SK-N-SH (cell line): Measurements from ENCODE around the gene BIRC5. TPM values are rescaled to one million over a fixed set of nuclear protein-coding genes. Genes with fewer than 3 reads are reported as not detected.
A peak's percentile ranks its signal among the peaks of the same experiment; 100 is the strongest.

Source experiments
- CTCF ChIA-PET: fragments of 300-600, 350-600 bp; formaldehyde crosslinking; extraction: SDS; loops from one replicate; lab custom pipeline; 2021; lab: Yijun Ruan, JAX
- POLR2A ChIA-PET: fragments of 350-600 bp; sonication (Branson Sonifier 250); formaldehyde crosslinking; extraction: SDS; loops from one replicate; lab custom pipeline; 2020; ENCODE audit warnings: antibody characterized with exemption, inconsistent platforms; lab: Yijun Ruan, JAX
- DNase-seq: peaks from one replicate; pipeline ENCODE4 v3.0.0; 2012
- H2AFZ ChIP-seq: fragments of 200-600 bp; sonication (generic); 2 replicates; pipeline ENCODE4 v1.8.1; 2016; ENCODE audit warnings: antibody characterized with exemption, mild to moderate bottlenecking, low read depth
- H3F3A ChIP-seq: fragments of 200-600 bp; sonication (generic); replicated peaks from 2 replicates; pipeline ENCODE3; 2016; ENCODE audit warnings: antibody characterized with exemption, mild to moderate bottlenecking; ENCODE audit not compliant: insufficient read depth
- H3K27ac ChIP-seq, 2 experiments: fragments of 200-500 bp in 1 of 2; fragments of 200-600 bp in 1 of 2; sonication (Bioruptor generic) in 1 of 2; sonication (generic), shearing (Covaris generic) in 1 of 2; 2 replicates each; pipeline versions ENCODE4 v1.5.1 to v1.6.1; 2014 to 2016; ENCODE audit warnings: low read depth in 2 of 2, inconsistent platforms in 1 of 2, low read length in 1 of 2, mild to moderate bottlenecking in 1 of 2, mixed read lengths in 1 of 2
- H3K27me3 ChIP-seq: fragments of 200-600 bp; sonication (generic), shearing (Covaris generic); 2 replicates; pipeline ENCODE4 v1.6.1; 2016; ENCODE audit warnings: mixed run types; ENCODE audit not compliant: insufficient read depth
- H3K36me3 ChIP-seq, 2 experiments: fragments of 200-500 bp in 1 of 2; fragments of 200-600 bp in 1 of 2; sonication (Bioruptor generic) in 1 of 2; sonication (generic) in 1 of 2; replicated peaks in 1 of 2; 2 replicates each; pipeline versions ENCODE3 to v1.5.1; 2014 to 2016; ENCODE audit warnings: low read length in 1 of 2, mild to moderate bottlenecking in 1 of 2; ENCODE audit not compliant: insufficient read depth in 2 of 2, control insufficient read depth in 1 of 2
- H3K4me1 ChIP-seq, 2 experiments: fragments of 200-500 bp in 1 of 2; fragments of 200-600 bp in 1 of 2; sonication (Bioruptor generic) in 1 of 2; sonication (generic), shearing (Covaris generic) in 1 of 2; 2 replicates each; pipeline versions ENCODE4 v1.5.1 to v1.6.1; 2014 to 2016; ENCODE audit warnings: low read depth in 1 of 2, low read length in 1 of 2, mixed run types in 1 of 2; ENCODE audit not compliant: insufficient read depth in 2 of 2, control insufficient read depth in 1 of 2
- H3K4me2 ChIP-seq: fragments of 200-600 bp; sonication (generic), shearing (Covaris generic); 2 replicates; pipeline ENCODE4 v1.6.1; 2017; ENCODE audit warnings: mixed run types
- H3K4me3 ChIP-seq, 2 experiments: fragments of 200-500 bp in 1 of 2; fragments of 200-600 bp in 1 of 2; sonication (Bioruptor generic) in 1 of 2; sonication (generic), shearing (Covaris generic) in 1 of 2; 2 replicates each; pipeline versions ENCODE4 v1.5.1 to v1.8.1; 2014 to 2016; ENCODE audit warnings: low read depth in 2 of 2, inconsistent platforms in 1 of 2, low read length in 1 of 2, mild to moderate bottlenecking in 1 of 2, mixed read lengths in 1 of 2, moderate library complexity in 1 of 2
- H3K79me2 ChIP-seq: fragments of 200-600 bp; sonication (generic); 2 replicates; pipeline ENCODE4 v1.8.1; 2017; ENCODE audit warnings: mild to moderate bottlenecking; ENCODE audit not compliant: insufficient read depth
- H3K9ac ChIP-seq: fragments of 200-600 bp; sonication (generic); 2 replicates; pipeline ENCODE4 v1.6.1; 2017; ENCODE audit warnings: mixed run types
- H3K9me2 ChIP-seq: fragments of 200-600 bp; sonication (generic); 2 replicates; pipeline ENCODE4 v1.6.1; 2017; ENCODE audit warnings: mixed run types
- H3K9me3 ChIP-seq: fragments of 200-600 bp; sonication (generic); 2 replicates; pipeline ENCODE4 v1.6.1; 2017; ENCODE audit warnings: mixed run types, mild to moderate bottlenecking, moderate library complexity
- H4K20me1 ChIP-seq: fragments of 200-600 bp; sonication (generic); 2 replicates; pipeline ENCODE4 v1.6.1; 2017; ENCODE audit warnings: mild to moderate bottlenecking, mixed run types; ENCODE audit not compliant: insufficient read depth
- CHD2 ChIP-seq: fragments of 150-350 bp; IDR thresholded peaks from 2 replicates; pipeline ENCODE4 v1.6.1; 2018; ENCODE audit warnings: low read length; ENCODE audit not compliant: partially characterized antibody
- CTCF ChIP-seq: fragments of 200-600 bp; sonication (generic); IDR thresholded peaks from 2 replicates; pipeline ENCODE4 v1.6.1; 2017; ENCODE audit warnings: antibody characterized with exemption, mild to moderate bottlenecking, moderate library complexity
- ELF1 ChIP-seq: IDR thresholded peaks from 2 replicates; pipeline ENCODE4 v1.4.0; 2012
- EP300 ChIP-seq, 2 experiments: IDR thresholded peaks; 2 replicates each; pipeline versions ENCODE4 v1.4.0 to v1.6.1; 2012; ENCODE audit warnings: borderline replicate concordance in 1 of 2, low read depth in 1 of 2, low read length in 1 of 2
- EZH2phosphoT487 ChIP-seq: fragments of 200-600 bp; sonication (generic); IDR thresholded peaks from 2 replicates; pipeline ENCODE4 v1.6.1; 2017; ENCODE audit warnings: low read depth, mixed run types, mild to moderate bottlenecking, antibody characterized with exemption, moderate library complexity, borderline replicate concordance
- FOXJ3 ChIP-seq: sonication (generic); formaldehyde crosslinking; IDR thresholded peaks from 2 replicates; pipeline ENCODE4 v1.5.1; 2020; ENCODE audit warnings: mild to moderate bottlenecking, missing genetic modification reagents
- FOXM1 ChIP-seq: IDR thresholded peaks from 2 replicates; pipeline ENCODE4 v1.4.0; 2012; ENCODE audit warnings: low read depth, mild to moderate bottlenecking
- GABPA ChIP-seq: IDR thresholded peaks from 2 replicates; pipeline ENCODE4 v1.4.0; 2012; ENCODE audit warnings: low read depth, mild to moderate bottlenecking
- GATA2 ChIP-seq: sonication (generic); formaldehyde crosslinking; IDR thresholded peaks from 2 replicates; pipeline ENCODE4 v1.5.0; 2020; ENCODE audit warnings: mild to moderate bottlenecking, missing genetic modification reagents
- MEF2A ChIP-seq: IDR thresholded peaks from 2 replicates; pipeline ENCODE4 v1.4.0; 2012; ENCODE audit warnings: low read depth, borderline replicate concordance
- TAF1 ChIP-seq: IDR thresholded peaks from 2 replicates; pipeline ENCODE4 v1.6.1; 2012; ENCODE audit warnings: low read depth, mild to moderate bottlenecking, low read length, moderate library complexity, borderline replicate concordance
- TCF12 ChIP-seq: IDR thresholded peaks from 2 replicates; pipeline ENCODE4 v1.4.0; 2012
- TEAD4 ChIP-seq: IDR thresholded peaks from 2 replicates; pipeline ENCODE4 v1.4.0; 2012; ENCODE audit warnings: mild to moderate bottlenecking, borderline replicate concordance; ENCODE audit not compliant: insufficient read depth
- YY1 ChIP-seq: IDR thresholded peaks from 2 replicates; pipeline ENCODE4 v1.4.0; 2012; ENCODE audit warnings: low read depth, mild to moderate bottlenecking
- WGBS: methylation state at CpG from one replicate; pipeline ENCODE4 v1.1.6; 2017; ENCODE audit warnings: low lambda C conversion rate; 5-methylcytosine and 5-hydroxymethylcytosine counted together
- polyA plus RNA-seq, 3 experiments: library from polyadenylated mRNA; depleted of rRNA; stranded (reverse); fragments of >200 nt; gene quantifications; 2 replicates each; pipeline ENCODE4 v1.2.3, GENCODE V29; 2012

The BIRC5 gene
- polyA plus RNA-seq, 1 of the 3 experiments (the other 2 are of a cell fraction) = 31.4 TPM

GRCh38 chr17:78264590-78264989, 50.5 kb downstream of the BIRC5 start:
- 78% methylated on average over 5 of the region's 5 CpGs for WGBS
- no peak overlapping the region for H3K9ac ChIP-seq
- peaks cover 0 to 62% of the 10 kb centered on the region in 2 experiments; a peak in 2 of 4 replicates for H3K4me1 ChIP-seq
- ChIA-PET POLR2A (interaction anchor here (1.6 to 1.9 kb wide), 2 partner anchors 9 to 10 kb away, joined by 3 to 10 read pairs; no protein-coding TSS in a partner anchor), CTCF (interaction anchor here (1.1 to 6.7 kb wide), 3 partner anchors 9 to 97 kb away, joined by 4 to 60 read pairs (median 6); no protein-coding TSS in a partner anchor)
- peak; percentile 30 for DNase-seq
- H3K79me2 ChIP-seq = no peaks in the 10 kb centered on the region
- peak overlapping the region in 1 of 2 experiments; percentile 31; a peak in 1 of 4 replicates for H3K27ac ChIP-seq
- no peaks in the 10 kb centered on the region for H3K9me2 ChIP-seq
- H3F3A ChIP-seq = no peaks in the 10 kb centered on the region
- H3K27me3 ChIP-seq = no peaks in the 10 kb centered on the region
- no peak overlapping the region for H2AFZ ChIP-seq
- H3K9me3 ChIP-seq = no peaks in the 10 kb centered on the region
- TF ChIP-seq EP300 (IDR thresholded peaks at IDR 0.05; ENCODE audit: borderline replicate concordance in 1 of 2, low read depth in 1 of 2, low read length in 1 of 2) (no peak), TCF12 (no peak), EZH2phosphoT487 (no peak), GABPA (no peak), GATA2 (no peak), FOXJ3 (CRISPR knock-in tag) (no peak)
- no peaks in the 10 kb centered on the region for H4K20me1 ChIP-seq
- H3K4me3 ChIP-seq = no peak overlapping the region
- H3K4me2 ChIP-seq = no peak overlapping the region
- no peaks in the 10 kb centered on the region for H3K36me3 ChIP-seq

GRCh38 chr17:78265121-78265520, 51.1 kb downstream of the BIRC5 start:
- POLR2A ChIA-PET = no interaction called here
- Histone ChIP-seq H3K9ac (no peak overlapping the region), H3K9me2 (no peaks in the 10 kb centered on the region), H3F3A (no peaks in the 10 kb centered on the region), H3K9me3 (no peaks in the 10 kb centered on the region), H3K27me3 (no peaks in the 10 kb centered on the region), H3K4me1 (peaks cover 0 to 65% of the 10 kb centered on the region in 2 experiments; a peak in 2 of 4 replicates), H4K20me1 (no peaks in the 10 kb centered on the region), H2AFZ (no peak overlapping the region), H3K4me3 (no peak overlapping the region), H3K79me2 (no peaks in the 10 kb centered on the region), H3K36me3 (no peaks in the 10 kb centered on the region), H3K27ac (peak overlapping the region in 1 of 2 experiments; percentile 50; a peak in 2 of 4 replicates), H3K4me2 (no peak overlapping the region)
- CTCF ChIA-PET = interaction anchor here (1.1 to 6.7 kb wide), 3 partner anchors 9 to 96 kb away, joined by 4 to 60 read pairs (median 6); no protein-coding TSS in a partner anchor
- WGBS = 97% methylated on average over 10 of the region's 10 CpGs
- no peak for TF ChIP-seq TEAD4
- DNase-seq = peak; percentile 20

- Histone ChIP-seq H4K20me1 (no peaks in the 10 kb centered on the region), H3K9me3 (no peaks in the 10 kb centered on the region), H3K27ac (peak overlapping the region in 1 of 2 experiments; percentile 91; a peak in 2 of 4 replicates), H3K9me2 (no peaks in the 10 kb centered on the region), H3K79me2 (no peaks in the 10 kb centered on the region), H3K36me3 (no peaks in the 10 kb centered on the region), H3K9ac (no peak overlapping the region), H3K4me1 (peaks cover 0 to 70% of the 10 kb centered on the region in 2 experiments; a peak in 2 of 4 replicates), H2AFZ (no peak overlapping the region), H3F3A (no peaks in the 10 kb centered on the region), H3K27me3 (no peaks in the 10 kb centered on the region), H3K4me3 (no peak overlapping the region), H3K4me2 (no peak overlapping the region)
- WGBS = 75% methylated on average over 6 of the region's 6 CpGs
- ChIA-PET POLR2A (interaction anchor here (1.0 to 1.4 kb wide), 2 partner anchors 7 to 10 kb away, joined by 3 read pairs; no protein-coding TSS in a partner anchor), CTCF (interaction anchor here (1.2 to 6.7 kb wide), 3 partner anchors 15 to 156 kb away, joined by 4 to 60 read pairs (median 6); no protein-coding TSS in a partner anchor)
- TF ChIP-seq ELF1 = no peak
- no peak for TF ChIP-seq TAF1
- no peak for TF ChIP-seq MEF2A
- TF ChIP-seq TEAD4 = no peak
- no peak for TF ChIP-seq CHD2
- TF ChIP-seq YY1 = no peak
- TF ChIP-seq EZH2phosphoT487 = no peak
- no peak for TF ChIP-seq CTCF
- no peak for TF ChIP-seq FOXM1
- peak; percentile 32 for DNase-seq
These were observed 52.2 kb downstream of the BIRC5 start for GRCh38 chr17:78266231-78266631.
